CD4-positive, alpha-beta T cell treated with Interleukin-4 for 4 hours (primary cell): ENCODE results near the gene CCDC175.
A peak's percentile ranks its signal among the peaks of the same experiment; 100 is the strongest.

Experiments
- DNase-seq: peaks from one replicate; pipeline ENCODE4 v3.0.0-alpha.2; 2020

CCDC175 gene

DNA sequence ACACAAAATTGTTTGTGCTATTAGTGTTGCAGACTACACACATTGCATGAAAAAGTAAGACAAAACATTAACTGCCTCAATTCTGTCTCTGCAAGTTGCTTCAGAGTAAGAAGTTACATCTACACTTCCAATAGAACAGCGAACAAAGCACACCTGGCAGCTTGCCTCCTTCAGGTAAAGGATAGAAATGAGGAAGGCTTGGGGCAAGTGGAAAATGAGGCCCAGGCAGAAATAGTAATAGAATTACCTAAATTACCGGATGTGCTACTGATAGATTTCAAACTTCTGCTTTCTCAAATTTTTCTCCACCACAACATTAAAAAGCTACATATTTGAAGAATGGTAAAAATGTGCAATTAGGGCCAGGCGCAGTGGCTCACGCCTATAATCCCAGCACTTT lies 37.7 kb downstream of the CCDC175 start:
- DNase-seq: no peak

- DNase-seq: no peak
Observed at GRCh38 chr14:59537476-59537875, 39.1 kb downstream of the CCDC175 start.

DNA sequence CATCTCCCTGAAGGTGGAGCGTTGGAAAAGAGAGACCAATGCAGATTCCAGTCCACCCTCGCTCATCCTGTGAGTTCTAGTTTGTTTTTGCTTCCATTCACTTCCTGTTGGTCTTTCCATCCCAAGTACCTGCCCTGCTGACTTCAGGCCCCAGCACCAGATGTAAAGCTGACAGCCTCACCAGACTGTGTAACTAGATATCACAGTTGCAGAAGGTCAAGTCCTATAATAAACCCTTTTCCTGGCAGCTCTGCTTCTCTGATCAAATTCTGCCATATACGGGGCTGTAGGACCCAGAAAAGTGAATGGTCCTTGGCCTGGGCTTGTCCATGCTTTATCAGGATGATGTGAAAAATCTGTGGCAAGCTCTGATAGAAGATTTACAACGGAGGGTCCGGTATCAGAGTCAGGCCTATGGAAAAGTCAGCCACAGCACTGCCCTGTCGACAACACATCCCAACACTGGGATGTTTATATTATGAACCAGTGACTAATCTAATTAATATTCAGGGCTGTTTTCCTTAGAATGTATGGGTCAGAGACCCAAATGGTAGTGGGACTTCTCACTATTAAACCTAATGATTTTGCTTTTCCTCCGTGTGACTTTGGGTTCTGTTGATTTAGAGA lies 42.1 kb downstream of the CCDC175 start:
- DNase-seq: no peak

DNA sequence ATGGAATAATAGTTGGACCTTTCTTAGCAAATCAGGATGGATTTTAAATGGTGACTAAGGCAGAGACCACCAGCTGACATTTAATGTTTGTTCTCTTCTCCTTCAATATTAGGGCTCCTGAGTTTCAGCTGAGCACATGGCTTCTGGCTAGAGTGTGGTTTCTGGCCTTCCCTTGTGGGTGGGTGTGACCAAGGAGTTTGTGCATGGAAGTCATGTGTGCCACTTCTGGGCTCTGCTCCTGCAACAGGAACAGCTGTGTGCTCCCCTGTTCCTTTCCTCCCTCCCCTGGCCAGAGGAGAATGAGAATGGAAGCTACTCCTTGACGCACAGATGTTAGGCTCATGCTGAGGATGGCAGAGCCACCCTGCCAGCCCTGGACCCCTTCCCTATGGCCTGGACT lies 44.2 kb downstream of the CCDC175 start:
- DNase-seq: no peak

DNA sequence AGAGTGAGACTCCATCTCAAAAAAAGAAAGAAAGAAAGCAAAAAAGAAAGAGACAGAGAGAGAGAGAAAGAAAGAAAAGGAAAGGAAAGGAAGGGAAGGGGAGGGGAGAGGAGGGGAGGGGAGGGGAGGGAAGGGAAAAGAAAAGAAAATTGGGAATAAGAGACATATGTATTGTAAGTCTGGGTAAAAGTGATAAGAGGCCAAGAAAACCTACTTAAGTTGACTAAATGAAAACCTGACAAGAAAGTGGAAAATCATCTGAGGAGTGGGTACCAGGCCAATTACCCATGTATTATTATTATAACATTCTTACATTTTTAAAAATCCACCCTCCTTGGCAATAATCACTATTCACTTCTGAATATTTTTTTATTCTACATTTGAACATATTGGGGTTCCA lies 46.3 kb downstream of the CCDC175 start:
- no peak for DNase-seq

DNA sequence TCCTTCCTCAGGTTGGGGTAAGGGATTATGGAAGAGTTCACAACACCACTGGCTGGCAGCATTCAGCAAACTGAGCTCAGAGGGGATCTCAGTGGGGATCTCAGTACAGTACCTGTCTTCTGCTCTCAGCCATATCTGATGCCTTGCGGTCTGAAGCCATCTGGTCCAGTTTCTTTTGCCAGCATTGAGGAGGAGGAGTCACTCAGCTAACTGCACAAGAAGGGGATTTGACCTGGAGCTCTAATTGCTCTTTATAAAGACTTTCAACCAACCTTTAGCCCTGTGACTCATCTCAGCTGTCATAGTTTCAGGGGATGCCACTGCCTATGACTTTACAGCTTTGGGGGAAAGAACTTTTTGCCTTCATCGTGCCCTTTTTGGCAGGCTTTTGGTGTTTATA lies 47.4 kb downstream of the CCDC175 start:
- DNase-seq: no peak

DNA sequence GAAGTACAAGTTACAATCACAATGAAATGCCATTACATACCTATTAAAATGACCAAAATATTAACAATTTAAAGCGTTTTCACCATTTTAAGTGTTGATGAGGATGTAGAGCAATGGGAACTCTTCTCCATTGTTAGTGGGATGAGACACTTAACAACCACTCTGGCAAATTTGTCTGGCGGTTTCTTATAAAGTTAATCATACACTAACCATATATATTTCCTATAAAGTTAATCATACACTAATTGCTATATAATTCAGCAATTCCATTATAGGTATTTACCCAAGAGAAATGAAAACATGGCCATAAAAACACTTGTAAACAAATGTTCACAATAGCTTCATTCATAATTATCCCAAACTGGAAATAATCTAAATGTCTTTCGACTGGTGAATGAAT lies 56.4 kb downstream of the CCDC175 start:
- no peak for DNase-seq

DNA sequence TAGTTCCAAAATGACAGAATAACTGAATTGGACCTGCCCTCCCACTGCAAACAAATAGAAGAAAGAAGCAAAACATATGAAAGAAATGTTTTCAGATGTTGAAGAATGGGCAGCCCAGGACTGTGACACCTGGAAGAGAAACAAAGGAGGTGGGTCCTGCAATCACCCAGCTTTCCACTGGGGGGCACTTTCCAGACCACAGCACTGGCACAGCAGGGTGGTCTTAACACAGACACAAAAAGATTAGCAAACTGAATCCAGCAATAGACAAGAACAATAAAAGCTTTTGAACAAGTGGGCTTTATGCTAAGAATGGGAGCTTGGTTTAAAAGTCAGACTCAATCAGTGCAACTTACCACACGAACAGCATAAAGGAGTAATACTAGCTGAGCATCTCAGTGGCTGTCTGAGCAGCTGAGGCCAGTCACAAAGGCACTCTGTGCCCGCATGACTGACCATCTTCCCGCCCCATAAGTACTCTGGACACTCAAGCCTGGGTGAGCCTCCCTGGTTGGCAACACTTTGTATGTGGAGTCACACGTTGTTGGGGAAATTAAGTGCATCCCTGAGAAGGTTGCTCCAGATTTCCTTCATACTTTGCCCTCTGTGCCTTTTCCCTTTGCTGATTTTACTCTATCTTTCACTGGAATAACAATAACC lies 64.6 kb downstream of the CCDC175 start:
- no peak for DNase-seq

- no peak for DNase-seq
Observed at GRCh38 chr14:59510966-59511365, 65.6 kb downstream of the CCDC175 start.

DNA sequence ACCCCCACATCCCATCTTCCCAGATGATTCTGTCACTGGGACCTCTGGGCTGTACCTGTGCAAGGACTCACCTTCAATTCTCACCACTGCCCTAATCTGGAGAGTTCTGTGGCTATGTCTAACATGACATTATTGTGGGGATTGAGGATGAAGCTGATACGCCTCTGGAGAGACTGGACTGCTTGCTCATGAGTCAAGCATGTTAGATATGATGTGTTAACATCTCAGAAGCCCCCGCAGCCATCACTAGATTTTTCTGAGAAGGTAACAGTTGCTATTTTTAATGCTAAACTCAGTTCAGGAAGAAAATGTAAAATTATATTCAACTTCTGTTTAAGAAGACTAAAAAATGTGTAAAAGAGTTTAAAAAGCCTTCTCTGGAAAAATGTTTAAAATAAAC lies 66.6 kb downstream of the CCDC175 start:
- DNase-seq: no peak

DNA sequence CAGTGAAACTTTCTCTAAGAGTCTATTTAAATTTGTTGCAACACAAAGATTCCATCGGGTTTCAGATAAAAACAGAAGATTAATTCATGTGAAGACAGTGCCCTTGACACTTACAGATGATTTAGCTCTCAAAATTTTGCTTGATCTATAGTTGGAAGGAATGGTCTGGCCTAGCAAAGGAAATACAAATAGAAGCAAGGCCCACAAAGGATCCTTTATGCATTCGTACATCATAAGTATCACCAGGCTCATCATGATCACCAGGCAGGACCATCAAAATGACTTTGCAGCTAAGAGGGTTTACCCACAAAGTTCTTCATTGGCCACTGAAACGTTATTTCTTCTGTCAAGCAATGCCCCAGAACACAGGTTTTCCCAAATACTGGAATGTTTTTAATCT lies 67.5 kb downstream of the CCDC175 start:
- no peak for DNase-seq

- DNase-seq: no peak
Observed at GRCh38 chr14:59507752-59508103, 68.9 kb downstream of the CCDC175 start.

GRCh38 chr14:59507063-59507751 lies 69.4 kb downstream of the CCDC175 start:
- DNase-seq: peak; percentile 47

- DNase-seq: no peak
Observed at GRCh38 chr14:59503256-59503655, 73.4 kb downstream of the CCDC175 start.

DNA sequence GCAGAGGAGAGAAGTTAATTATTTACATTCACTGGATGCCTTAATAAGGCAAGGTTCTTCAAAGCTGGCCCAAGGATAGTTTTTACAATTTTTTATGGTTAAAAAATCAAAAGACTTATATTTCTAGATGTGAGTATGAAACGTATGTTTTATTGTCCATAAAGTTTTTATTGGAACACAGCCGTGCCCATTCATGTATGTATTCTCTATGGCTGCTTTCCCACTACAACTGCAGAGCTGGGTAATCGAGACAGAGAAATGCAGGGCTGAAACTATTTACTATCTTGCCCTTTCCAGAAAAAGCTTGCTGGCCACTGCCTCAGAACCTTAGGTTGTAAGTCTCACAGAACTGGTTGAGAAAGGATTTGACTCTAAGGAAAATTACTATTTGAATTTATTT lies 75.9 kb downstream of the CCDC175 start:
- no peak for DNase-seq

GRCh38 chr14:59492384-59492783 lies 84.2 kb downstream of the CCDC175 start:
- no peak for DNase-seq

DNA sequence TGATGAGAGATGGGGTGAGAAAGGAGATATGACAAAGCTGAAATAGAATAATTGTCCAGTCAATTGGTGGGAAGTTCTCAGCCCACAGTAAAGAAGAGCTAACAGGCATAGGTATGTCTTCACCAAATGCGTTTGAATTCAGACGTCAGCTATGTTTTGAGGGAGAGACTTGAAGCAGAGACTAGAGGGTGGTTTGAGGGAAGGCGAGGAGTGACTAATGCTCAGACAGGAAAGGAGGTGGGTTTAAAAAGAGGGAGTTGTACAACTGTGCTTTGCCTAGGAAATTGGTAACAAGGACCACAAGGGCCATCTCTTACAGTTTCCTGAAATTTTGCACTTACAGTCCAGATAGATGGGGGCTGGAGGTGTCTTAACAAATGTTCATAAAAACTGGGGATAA lies 85.9 kb downstream of the CCDC175 start:
- no peak for DNase-seq

DNA sequence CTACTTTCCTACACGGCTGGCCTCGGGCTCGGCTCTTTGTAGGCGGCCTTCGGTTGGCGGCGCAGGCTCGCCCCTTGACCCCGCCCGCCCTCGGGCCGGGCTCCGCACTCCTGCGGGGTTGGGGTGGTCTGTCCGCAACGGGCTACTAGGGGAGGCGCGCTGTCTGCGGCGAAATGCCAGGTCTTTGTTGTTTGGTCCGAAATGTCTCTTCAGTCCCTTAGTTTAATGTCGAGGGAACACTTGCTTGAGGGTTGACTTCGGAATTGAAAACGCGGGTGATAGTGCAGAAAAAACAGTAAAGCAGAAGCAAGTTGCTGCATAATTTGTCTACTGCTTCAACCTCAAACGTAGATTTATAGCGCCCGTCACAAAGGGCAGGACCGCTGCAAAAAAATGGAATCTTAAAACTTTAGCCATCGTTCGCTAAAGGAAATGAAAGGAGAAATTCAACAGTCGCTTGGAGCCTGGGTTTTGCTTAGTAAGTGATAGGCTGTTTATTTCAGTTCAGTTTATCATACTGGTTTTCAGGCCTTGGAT lies 91.9 kb downstream of the CCDC175 start:
- DNase-seq: no peak

GRCh38 chr14:59483819-59484638 lies 92.6 kb downstream of the CCDC175 start, which contains the start of the genes JKAMP and L3HYPDH:
TSS of gene JKAMP (plus strand) at chr14:59484517. CDS start at chr14:59484590, 73 bp downstream.
TSS of gene L3HYPDH (minus strand) at chr14:59484408. CDS start at chr14:59484316, 92 bp downstream.
- DNase-seq: peak; percentile 95

GRCh38 chr14:59483363-59483762 lies 93.2 kb downstream of the CCDC175 start:
- DNase-seq: no peak

DNA sequence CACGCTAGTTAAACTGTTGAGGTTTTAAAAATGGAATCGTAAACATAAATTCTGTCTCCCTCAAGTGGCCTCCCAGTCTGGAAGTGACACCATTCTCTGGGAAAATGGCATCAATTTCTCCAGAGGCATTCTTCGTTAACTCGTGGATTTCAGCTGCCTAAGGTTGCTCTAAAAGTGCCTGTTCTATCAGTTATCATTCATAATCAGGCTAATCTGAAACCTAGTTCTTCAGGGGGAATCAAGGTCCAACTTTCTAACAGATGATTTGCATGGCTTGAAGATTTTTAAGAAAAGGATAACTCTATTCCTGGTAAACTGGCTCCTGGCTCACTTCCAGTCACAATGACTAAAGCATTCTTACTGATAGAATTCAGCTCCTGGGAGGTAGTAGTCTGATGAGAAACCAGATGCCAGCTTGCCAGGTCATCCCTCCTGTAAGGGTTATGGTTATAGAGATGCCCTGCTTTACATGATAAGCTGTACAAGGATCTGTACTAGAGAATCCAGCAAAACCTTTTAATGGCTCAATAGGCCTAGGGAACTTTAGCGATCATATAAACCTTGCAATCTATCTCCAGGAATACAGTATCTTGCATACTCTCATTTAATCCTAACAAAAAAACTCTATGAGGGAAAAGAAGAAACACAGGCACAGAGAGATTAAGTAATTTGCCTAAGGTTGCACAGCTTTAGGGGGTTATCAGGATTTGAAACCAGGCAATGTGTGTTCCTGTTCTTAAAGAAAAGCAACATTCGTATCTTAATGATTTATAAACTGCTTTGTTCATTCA lies 93.9 kb downstream of the CCDC175 start:
- no peak for DNase-seq

GRCh38 chr14:59481871-59482540 lies 94.6 kb downstream of the CCDC175 start:
- DNase-seq: no peak
